ENCODE results near the gene WSCD2. TPM values are rescaled to one million over a fixed set of nuclear protein-coding genes. Genes with fewer than 3 reads are reported as not detected.
A peak's percentile ranks its signal among the peaks of the same experiment; 100 is the strongest.

Gene WSCD2
- not detected for total RNA-seq

- peaks cover 51% of the 10 kb centered on the region for H3K27me3 Mint-ChIP-seq
These were observed at the start of gene WSCD2 for GRCh38 chr12:108129017-108129812. WSCD2 (plus strand) TSS chr12:108129288; CDS start chr12:108195833, 66,545 bp downstream.

GRCh38 chr12:108079721-108080120, 49.4 kb upstream of the WSCD2 start:
- H3K9me3 Mint-ChIP-seq = peaks cover 11% of the 10 kb centered on the region
- no peaks in the 10 kb centered on the region for H3K36me3 Mint-ChIP-seq (ENCODE audit: low read depth)
- H3K27me3 Mint-ChIP-seq = peaks cover 12% of the 10 kb centered on the region
- no peak overlapping the region for H3K4me3 Mint-ChIP-seq
- no peaks in the 10 kb centered on the region for H3K4me1 Mint-ChIP-seq
- no peak for ATAC-seq (replicated peaks)
- no peak overlapping the region for H3K27ac Mint-ChIP-seq

More at GRCh38 chr12:108129017-108129812, at the start of gene WSCD2:
- Mint-ChIP-seq H3K36me3 (ENCODE audit: low read depth) (no peaks in the 10 kb centered on the region), H3K27ac (no peak within 1 kb of the TSS), H3K4me1 (no peaks in the 10 kb centered on the region), H3K4me3 (peak within 1 kb of the TSS; percentile 40), H3K9me3 (no peaks in the 10 kb centered on the region)
- peak; percentile 23 for ATAC-seq (replicated peaks)

DNA sequence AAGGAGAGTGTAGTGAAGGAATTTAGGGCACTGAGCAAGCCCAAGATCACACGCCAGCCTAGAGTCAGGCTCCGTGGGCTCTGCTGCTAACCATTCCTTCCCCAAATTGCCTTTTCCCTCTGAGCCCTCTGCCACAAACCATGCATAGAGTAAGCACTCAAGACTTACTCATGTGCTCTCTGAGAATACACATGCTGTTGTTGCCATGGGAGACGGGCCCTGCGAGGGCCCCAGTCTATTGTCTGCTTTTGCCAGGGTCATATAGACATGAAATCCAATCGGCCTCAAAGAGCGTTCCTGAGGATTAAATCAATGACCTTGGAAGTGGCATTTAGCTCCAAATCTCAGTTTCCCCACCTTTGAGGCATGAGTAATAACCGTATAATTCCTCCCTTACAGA, 48.7 kb upstream of the WSCD2 start:
- Mint-ChIP-seq H3K4me1 (no peaks in the 10 kb centered on the region), H3K36me3 (ENCODE audit: low read depth) (no peaks in the 10 kb centered on the region), H3K9me3 (peaks cover 11% of the 10 kb centered on the region), H3K4me3 (no peak overlapping the region), H3K27ac (no peak overlapping the region), H3K27me3 (peaks cover 12% of the 10 kb centered on the region)
- no peak for ATAC-seq (replicated peaks)

DNA sequence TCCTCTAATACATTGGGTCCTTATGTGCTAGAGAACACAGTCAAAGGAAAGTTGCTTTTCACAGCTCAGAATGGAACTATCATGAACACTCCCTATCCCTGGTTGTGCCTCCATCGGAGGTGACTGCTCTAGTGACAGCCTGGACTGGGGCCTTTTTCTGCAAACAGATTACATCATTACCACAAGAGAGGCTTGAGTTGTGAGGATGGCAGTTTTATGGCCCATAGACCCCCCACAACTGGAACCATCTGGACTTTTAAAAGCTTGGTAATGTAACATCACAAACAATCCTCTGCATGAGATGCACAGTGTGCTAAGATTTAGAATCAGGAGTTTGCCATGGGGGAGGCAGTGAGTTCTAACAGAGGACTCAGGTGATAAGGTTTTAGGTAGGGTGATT, 46.6 kb upstream of the WSCD2 start:
- ATAC-seq (replicated peaks) = no peak
- H3K9me3 Mint-ChIP-seq = peaks cover 13% of the 10 kb centered on the region
- H3K27me3 Mint-ChIP-seq = peaks cover 6% of the 10 kb centered on the region
- no peaks in the 10 kb centered on the region for H3K4me1 Mint-ChIP-seq
- H3K27ac Mint-ChIP-seq = no peak overlapping the region
- no peak overlapping the region for H3K4me3 Mint-ChIP-seq
- no peaks in the 10 kb centered on the region for H3K36me3 Mint-ChIP-seq (ENCODE audit: low read depth)

GRCh38 chr12:108087900-108088299, 41.2 kb upstream of the WSCD2 start:
- no peak overlapping the region for H3K27ac Mint-ChIP-seq
- no peak overlapping the region for H3K4me3 Mint-ChIP-seq
- no peaks in the 10 kb centered on the region for H3K36me3 Mint-ChIP-seq (ENCODE audit: low read depth)
- no peaks in the 10 kb centered on the region for H3K4me1 Mint-ChIP-seq
- no peak for ATAC-seq (replicated peaks)
- H3K27me3 Mint-ChIP-seq = peaks cover 6% of the 10 kb centered on the region
- H3K9me3 Mint-ChIP-seq = peaks cover 23% of the 10 kb centered on the region

GRCh38 chr12:108090107-108090899, 38.8 kb upstream of the WSCD2 start:
- Mint-ChIP-seq H3K27me3 (peaks cover 10% of the 10 kb centered on the region), H3K9me3 (peaks cover 13% of the 10 kb centered on the region), H3K27ac (no peak overlapping the region), H3K4me1 (no peaks in the 10 kb centered on the region), H3K4me3 (no peak overlapping the region), H3K36me3 (ENCODE audit: low read depth) (no peaks in the 10 kb centered on the region)
- no peak for ATAC-seq (replicated peaks)

DNA sequence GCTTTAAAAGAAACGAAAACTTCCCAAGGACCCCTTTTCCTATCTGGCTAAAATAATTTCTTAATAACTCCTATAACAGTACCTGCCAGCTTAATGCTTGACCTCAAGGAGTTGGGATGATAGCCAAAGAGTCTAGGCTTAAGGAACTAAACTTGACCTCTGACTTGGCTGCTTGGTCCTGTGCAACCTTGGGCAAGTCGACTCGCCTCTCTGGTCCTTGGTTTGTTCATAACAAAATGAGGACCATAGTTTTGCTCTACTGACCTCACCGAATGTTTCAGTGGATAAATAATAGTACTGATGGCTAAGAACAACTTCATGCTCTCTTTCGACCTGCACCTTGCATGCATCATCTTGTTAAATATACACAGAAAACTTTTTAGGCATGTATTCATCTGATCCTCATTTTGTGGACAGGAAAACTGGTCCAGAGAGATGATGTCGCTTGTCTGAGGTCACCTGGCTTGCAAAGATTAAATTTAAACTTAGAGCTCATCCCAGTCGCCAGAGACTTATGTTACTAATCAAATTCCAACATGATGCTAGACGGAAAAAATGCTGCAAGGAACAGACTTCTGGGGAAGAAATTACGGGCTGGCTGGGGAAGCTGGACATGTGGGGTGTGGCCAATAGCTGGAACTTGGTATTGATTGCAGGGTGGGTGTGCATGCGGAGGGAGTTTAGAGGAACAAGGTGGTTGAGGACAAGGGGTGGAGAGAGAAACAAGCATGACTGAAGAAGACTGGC, 38.0 kb upstream of the WSCD2 start:
- Mint-ChIP-seq H3K36me3 (ENCODE audit: low read depth) (no peaks in the 10 kb centered on the region), H3K4me3 (no peak overlapping the region), H3K4me1 (no peaks in the 10 kb centered on the region), H3K27ac (no peak overlapping the region), H3K9me3 (peaks cover 13% of the 10 kb centered on the region), H3K27me3 (peaks cover 10% of the 10 kb centered on the region)
- no peak for ATAC-seq (replicated peaks)

DNA sequence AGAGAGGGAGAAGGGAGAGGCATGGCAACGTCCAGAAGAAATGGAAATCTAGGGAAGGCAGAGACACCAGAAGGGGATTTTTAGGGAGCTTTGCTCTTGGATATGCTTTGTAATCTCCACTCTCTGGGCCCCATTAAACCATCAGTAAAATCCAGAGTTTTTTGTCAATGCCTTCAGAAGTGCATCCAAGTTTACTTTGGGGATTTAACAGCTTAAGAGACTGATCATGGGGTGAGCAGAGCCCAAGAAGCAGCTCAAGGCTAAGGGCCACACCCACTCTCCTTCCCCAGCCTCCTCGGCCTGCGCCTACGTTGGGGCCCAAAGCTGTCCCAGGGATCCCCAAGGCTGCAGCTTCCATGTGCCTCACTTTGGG, 37.4 kb upstream of the WSCD2 start:
- Mint-ChIP-seq H3K36me3 (ENCODE audit: low read depth) (no peaks in the 10 kb centered on the region), H3K27ac (no peak overlapping the region), H3K4me3 (no peak overlapping the region), H3K4me1 (no peaks in the 10 kb centered on the region), H3K9me3 (peaks cover 13% of the 10 kb centered on the region), H3K27me3 (peaks cover 10% of the 10 kb centered on the region)
- ATAC-seq (replicated peaks) = no peak

- no peak for ATAC-seq (replicated peaks)
- H3K4me3 Mint-ChIP-seq = no peak overlapping the region
- no peak overlapping the region for H3K27ac Mint-ChIP-seq
- H3K27me3 Mint-ChIP-seq = peaks cover 13% of the 10 kb centered on the region
- H3K4me1 Mint-ChIP-seq = no peaks in the 10 kb centered on the region
- H3K36me3 Mint-ChIP-seq (ENCODE audit: low read depth) = no peaks in the 10 kb centered on the region
- H3K9me3 Mint-ChIP-seq = peaks cover 3% of the 10 kb centered on the region
These were observed 35.9 kb upstream of the WSCD2 start for GRCh38 chr12:108093209-108093608.

- Mint-ChIP-seq H3K36me3 (ENCODE audit: low read depth) (no peaks in the 10 kb centered on the region), H3K27me3 (peaks cover 14% of the 10 kb centered on the region), H3K9me3 (no peaks in the 10 kb centered on the region), H3K27ac (no peak overlapping the region), H3K4me1 (no peaks in the 10 kb centered on the region), H3K4me3 (no peak overlapping the region)
- ATAC-seq (replicated peaks) = no peak
These were observed 34.9 kb upstream of the WSCD2 start for GRCh38 chr12:108094056-108094649.

DNA sequence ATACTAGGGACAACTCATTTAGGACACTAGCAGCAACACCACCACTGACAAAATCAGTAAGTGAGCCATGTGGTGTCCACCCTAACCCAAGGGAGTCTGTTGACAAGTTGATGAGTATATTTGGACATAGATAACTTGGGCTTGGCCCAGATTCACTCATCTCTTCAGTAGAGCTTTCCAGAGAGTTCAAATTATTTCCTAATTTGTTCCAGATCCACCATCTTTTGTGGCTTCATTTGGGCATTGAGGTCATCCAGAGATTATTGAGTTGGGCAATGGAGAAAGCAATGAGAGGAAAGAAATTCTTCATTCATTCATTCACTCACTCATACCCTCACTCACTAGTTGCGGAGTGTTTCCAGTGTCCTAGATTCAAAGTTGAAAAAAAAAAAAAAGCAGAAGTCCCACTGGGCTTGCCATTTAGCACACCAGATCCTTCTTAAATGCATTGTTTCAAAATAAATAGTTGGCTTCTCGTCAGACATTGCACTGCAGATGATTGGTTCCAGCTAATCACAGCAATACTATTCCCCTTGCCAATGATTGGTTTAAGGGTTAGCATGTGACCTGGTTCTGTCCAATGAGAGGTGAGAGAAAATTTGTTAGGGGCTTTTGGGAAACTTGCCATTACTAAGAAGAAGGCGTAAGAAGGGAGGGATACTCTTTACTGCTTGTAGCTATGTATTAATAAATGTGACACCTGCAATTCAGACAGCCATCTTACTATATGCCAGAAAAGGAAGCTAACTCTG, 31.8 kb upstream of the WSCD2 start:
- Mint-ChIP-seq H3K27ac (no peak overlapping the region), H3K4me3 (no peak overlapping the region), H3K4me1 (no peaks in the 10 kb centered on the region), H3K27me3 (peaks cover 13% of the 10 kb centered on the region), H3K9me3 (no peaks in the 10 kb centered on the region), H3K36me3 (ENCODE audit: low read depth) (no peaks in the 10 kb centered on the region)
- no peak for ATAC-seq (replicated peaks)

GRCh38 chr12:108098374-108098773, 30.7 kb upstream of the WSCD2 start:
- no peak overlapping the region for H3K27ac Mint-ChIP-seq
- H3K4me1 Mint-ChIP-seq = no peaks in the 10 kb centered on the region
- H3K9me3 Mint-ChIP-seq = no peaks in the 10 kb centered on the region
- H3K27me3 Mint-ChIP-seq = peaks cover 13% of the 10 kb centered on the region
- H3K4me3 Mint-ChIP-seq = no peak overlapping the region
- H3K36me3 Mint-ChIP-seq (ENCODE audit: low read depth) = no peaks in the 10 kb centered on the region
- no peak for ATAC-seq (replicated peaks)

GRCh38 chr12:108099073-108099472, 30.0 kb upstream of the WSCD2 start:
- Mint-ChIP-seq H3K36me3 (ENCODE audit: low read depth) (no peaks in the 10 kb centered on the region), H3K4me3 (no peak overlapping the region), H3K27ac (no peak overlapping the region), H3K4me1 (no peaks in the 10 kb centered on the region), H3K9me3 (no peaks in the 10 kb centered on the region), H3K27me3 (peaks cover 17% of the 10 kb centered on the region)
- no peak for ATAC-seq (replicated peaks)
